ENCODE results near the gene HMGXB4. TPM values are rescaled to one million over a fixed set of nuclear protein-coding genes. Genes with fewer than 3 reads are reported as not detected.
A peak's percentile ranks its signal among the peaks of the same experiment; 100 is the strongest.

The HMGXB4 gene
- total and polyA plus RNA-seq, 9 of the 15 experiments (the other 6 are each of a cell fraction or from before 2014, with no cell fraction given), result 9.9 to 31.4 (median 24.8) TPM

DNA sequence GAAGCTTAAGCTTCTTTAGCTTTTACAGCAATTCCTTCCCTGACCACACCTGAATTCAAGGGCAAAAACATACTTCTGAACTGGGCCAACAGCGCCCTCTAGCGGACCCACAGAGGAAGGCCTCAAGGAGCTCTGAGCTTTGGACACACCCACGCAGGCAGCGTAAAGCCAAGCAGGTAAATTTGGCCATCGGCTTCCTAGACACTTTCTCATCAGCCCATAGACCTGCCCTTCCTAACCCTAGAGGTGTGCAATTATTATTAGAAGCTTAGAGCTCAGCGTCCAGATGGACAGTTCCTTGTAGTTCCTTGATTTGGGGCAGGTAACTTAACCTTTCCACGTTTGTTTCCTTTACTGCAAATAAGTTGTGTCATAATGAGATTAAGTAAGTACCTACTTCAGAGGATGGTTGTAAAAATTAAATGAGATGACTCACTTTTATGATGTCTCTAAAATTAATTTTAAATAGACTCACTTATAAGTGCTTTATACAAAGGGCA lies 25.7 kb upstream of the HMGXB4 start:
- no peaks in the 10 kb centered on the region for H3K27me3 ChIP-seq (ENCODE audit: control insufficient read depth in 2 of 2, insufficient read depth in 2 of 2, low read length in 2 of 2)
- intact Hi-C loops (cut with micrococcal nuclease), result loop anchor here (1.0 to 5.0 kb wide), 4 partner anchors 60 to 1309 kb away; partner anchors contain the start of gene LARGE1
- ChIA-PET POLR2A (interaction anchor here (0.8 to 1.2 kb wide), 6 partner anchors 11 to 188 kb away, joined by 3 to 7 read pairs (median 3); no protein-coding TSS in a partner anchor), CTCF (ENCODE audit: low intra/inter-chr PET ratio) (interaction anchor here (1.0 to 2.5 kb wide), 5 partner anchors 36 to 189 kb away, joined by 3 to 17 read pairs (median 4); no protein-coding TSS in a partner anchor)
- no peak overlapping the region for H3K9ac ChIP-seq (ENCODE audit: insufficient read depth in 1 of 2, low read depth in 2 of 2, low read length in 2 of 2)
- DNase-seq (ENCODE audit: extremely low read depth in 1 of 4, low spot score in 3 of 4) (peak; percentile 66 to 89 (median 69)), ATAC-seq (peak; percentile 86), FAIRE-seq (peak; percentile 88)
- peak overlapping the region; percentile 65; the same call in 1 of the 2 replicates for H3K4me3 ChIP-seq
- H3K9me3 ChIP-seq (replicated peaks; ENCODE audit: control insufficient read depth, insufficient read depth, low read depth, low read length), result no peaks in the 10 kb centered on the region
- peaks cover 17% of the 10 kb centered on the region for H4K20me1 ChIP-seq (replicated peaks; ENCODE audit: control insufficient read depth, insufficient read depth, low read length)
- H3K9me1 ChIP-seq (ENCODE audit: control insufficient read depth, insufficient read depth, low read length), result no peaks in the 10 kb centered on the region
- peak overlapping the region; percentile 94 for H2AFZ ChIP-seq (ENCODE audit: low read depth, low read length)
- H3K27ac ChIP-seq (ENCODE audit: extremely low read depth, low read depth, low read length), result no peak overlapping the region
- WGBS (ENCODE audit: insufficient coverage, low coverage, missing lambda C conversion rate), result 18% methylated on average over 5 of the region's 7 CpGs
- peaks cover 25% of the 10 kb centered on the region; the same call in 2 of the 3 replicates for H3K36me3 ChIP-seq (ENCODE audit: control insufficient read depth, insufficient read depth, low read length)
- peak overlapping the region; percentile 77 for H3K4me2 ChIP-seq (ENCODE audit: insufficient read depth, low read length)
- H3K79me2 ChIP-seq (ENCODE audit: control insufficient read depth, insufficient read depth, low read length), result peaks cover 40% of the 10 kb centered on the region
- H3K4me1 ChIP-seq (replicated peaks in 1 of 2; ENCODE audit: control insufficient read depth in 2 of 2, insufficient read depth in 2 of 2, low read length in 2 of 2), result peaks cover 9 to 26% of the 10 kb centered on the region in 2 experiments; a peak in 3 of 5 replicates
- in situ Hi-C loops (cut with MboI), result loop anchor here (10.0 kb wide), 2 partner anchors 77 to 187 kb away; no protein-coding TSS in a partner anchor
- BruUV-seq (replicated peaks), result no TSS peak
- TF ChIP-seq CREB5 (CRISPR knock-in tag; IDR thresholded peaks at IDR 0.05) (no peak), TBP (optimal IDR thresholded peaks at IDR 0.05; ENCODE audit: low read depth, low read length) (no peak), E2F8 (IDR thresholded peaks at IDR 0.05; ENCODE audit: low read depth, partially characterized antibody) (no peak), XRCC5 (IDR thresholded peaks at IDR 0.05; ENCODE audit: low read depth, low read length) (0 out of 2 replicates have a peak, but pooled peaks have one; percentile 63), MCM2 (IDR thresholded peaks at IDR 0.05; ENCODE audit: low read depth) (no peak), HNRNPLL (IDR thresholded peaks at IDR 0.05; ENCODE audit: low read depth, low read length, poor library complexity, severe bottlenecking) (peak; percentile 24), RAD21 (CRISPR knock-in tag; conservative IDR thresholded peaks at IDR 0.05 in 1 of 2, IDR thresholded peaks at IDR 0.05 in 1 of 2) (peak; percentile 68 to 82), CBX5 (IDR thresholded peaks at IDR 0.05; ENCODE audit: borderline replicate concordance, low read depth) (no peak)
- TF ChIP-seq, protein P1, sequence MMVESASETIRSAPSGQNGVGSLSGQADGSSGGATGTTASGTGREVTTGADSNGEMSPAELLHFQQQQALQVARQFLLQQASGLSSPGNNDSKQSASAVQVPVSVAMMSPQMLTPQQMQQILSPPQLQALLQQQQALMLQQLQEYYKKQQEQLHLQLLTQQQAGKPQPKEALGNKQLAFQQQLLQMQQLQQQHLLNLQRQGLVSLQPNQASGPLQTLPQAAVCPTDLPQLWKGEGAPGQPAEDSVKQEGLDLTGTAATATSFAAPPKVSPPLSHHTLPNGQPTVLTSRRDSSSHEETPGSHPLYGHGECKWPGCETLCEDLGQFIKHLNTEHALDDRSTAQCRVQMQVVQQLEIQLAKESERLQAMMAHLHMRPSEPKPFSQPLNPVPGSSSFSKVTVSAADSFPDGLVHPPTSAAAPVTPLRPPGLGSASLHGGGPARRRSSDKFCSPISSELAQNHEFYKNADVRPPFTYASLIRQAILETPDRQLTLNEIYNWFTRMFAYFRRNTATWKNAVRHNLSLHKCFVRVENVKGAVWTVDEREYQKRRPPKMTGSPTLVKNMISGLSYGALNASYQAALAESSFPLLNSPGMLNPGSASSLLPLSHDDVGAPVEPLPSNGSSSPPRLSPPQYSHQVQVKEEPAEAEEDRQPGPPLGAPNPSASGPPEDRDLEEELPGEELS (CRISPR knock-in tag; IDR thresholded peaks at IDR 0.05; ENCODE audit: borderline replicate concordance), result no peak
- TF ChIP-seq, protein P2, sequence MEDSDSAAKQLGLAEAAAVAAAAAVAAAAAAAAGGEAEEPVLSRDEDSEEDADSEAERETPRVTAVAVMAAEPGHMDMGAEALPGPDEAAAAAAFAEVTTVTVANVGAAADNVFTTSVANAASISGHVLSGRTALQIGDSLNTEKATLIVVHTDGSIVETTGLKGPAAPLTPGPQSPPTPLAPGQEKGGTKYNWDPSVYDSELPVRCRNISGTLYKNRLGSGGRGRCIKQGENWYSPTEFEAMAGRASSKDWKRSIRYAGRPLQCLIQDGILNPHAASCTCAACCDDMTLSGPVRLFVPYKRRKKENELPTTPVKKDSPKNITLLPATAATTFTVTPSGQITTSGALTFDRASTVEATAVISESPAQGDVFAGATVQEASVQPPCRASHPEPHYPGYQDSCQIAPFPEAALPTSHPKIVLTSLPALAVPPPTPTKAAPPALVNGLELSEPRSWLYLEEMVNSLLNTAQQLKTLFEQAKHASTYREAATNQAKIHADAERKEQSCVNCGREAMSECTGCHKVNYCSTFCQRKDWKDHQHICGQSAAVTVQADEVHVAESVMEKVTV (CRISPR knock-in tag; IDR thresholded peaks at IDR 0.05), result peak; percentile 45; the same call in 1 of the 2 replicates
